GM18517 (cell line): ENCODE data around the gene HIVEP3.

Source experiments
- ATAC-seq: cut with Tn5 transposase; IDR thresholded peaks from one replicate; pipeline ENCODE4 v1.9.1; 2021; ENCODE audit warnings: mild to moderate bottlenecking, moderate library complexity; ENCODE audit not compliant: unreplicated experiment

Gene HIVEP3

GRCh38 chr1:41495210-41495948 is 423.3 kb downstream of the HIVEP3 start:
- no peak for ATAC-seq

- ATAC-seq, result no peak
Observed at GRCh38 chr1:41494351-41495209, 424.1 kb downstream of the HIVEP3 start.

GRCh38 chr1:41493626-41494350 is 424.9 kb downstream of the HIVEP3 start:
- no peak for ATAC-seq

GRCh38 chr1:41493117-41493536 is 425.6 kb downstream of the HIVEP3 start:
- ATAC-seq, result no peak

GRCh38 chr1:41492341-41492848 is 426.3 kb downstream of the HIVEP3 start:
- ATAC-seq, result no peak

- ATAC-seq, result no peak
Observed at GRCh38 chr1:41490911-41491310, 427.8 kb downstream of the HIVEP3 start.

- ATAC-seq, result no peak
Observed at GRCh38 chr1:41489561-41489960, 429.2 kb downstream of the HIVEP3 start.

- ATAC-seq, result no peak
Observed at GRCh38 chr1:41488040-41488951, 430.4 kb downstream of the HIVEP3 start.

GRCh38 chr1:41487126-41488039 is 431.3 kb downstream of the HIVEP3 start:
- no peak for ATAC-seq

GRCh38 chr1:41486371-41487125 is 432.2 kb downstream of the HIVEP3 start:
- ATAC-seq, result no peak

GRCh38 chr1:41486053-41486370 is 432.7 kb downstream of the HIVEP3 start:
- no peak for ATAC-seq

GRCh38 chr1:41485605-41486004 is 433.1 kb downstream of the HIVEP3 start:
- ATAC-seq, result no peak

- no peak for ATAC-seq
Observed at GRCh38 chr1:41484402-41485241, 434.1 kb downstream of the HIVEP3 start, which contains the start of gene EDN2. TSS of gene EDN2 (minus strand) at chr1:41484683. CDS start at chr1:41484601, 82 bp downstream.

GRCh38 chr1:41483960-41484401 is 434.7 kb downstream of the HIVEP3 start:
- no peak for ATAC-seq

GRCh38 chr1:41483001-41483850 is 435.5 kb downstream of the HIVEP3 start:
- ATAC-seq, result no peak

- ATAC-seq, result no peak
Observed at GRCh38 chr1:41482001-41482765, 436.5 kb downstream of the HIVEP3 start.
